Measurements from ENCODE around the gene ATP2B2.

The ATP2B2 gene

GRCh38 chr3:10530241-10530640 lies 24.9 kb upstream of the ATP2B2 start:
- no peaks in the 10 kb centered on the region for H3K36me3 ChIP-seq (ENCODE audit: control insufficient read depth, insufficient read depth, low read length)
- no peak overlapping the region for H3K27ac ChIP-seq (ENCODE audit: low read length)
- no peaks in the 10 kb centered on the region for H3K27me3 ChIP-seq (ENCODE audit: control insufficient read depth, insufficient read depth, low read length)
- no peaks in the 10 kb centered on the region for H3K4me1 ChIP-seq (ENCODE audit: control insufficient read depth, insufficient read depth, low read length)
- DNase-seq (ENCODE audit: low read depth, low spot score): no peak
- H3K4me3 ChIP-seq (ENCODE audit: low read length): no peak overlapping the region
- H3K9me3 ChIP-seq (ENCODE audit: control insufficient read depth, insufficient read depth, low read length): no peaks in the 10 kb centered on the region
- WGBS (ENCODE audit: insufficient coverage, insufficient read length): no CpG with 5 or more reads among the region's 13 CpGs

DNA sequence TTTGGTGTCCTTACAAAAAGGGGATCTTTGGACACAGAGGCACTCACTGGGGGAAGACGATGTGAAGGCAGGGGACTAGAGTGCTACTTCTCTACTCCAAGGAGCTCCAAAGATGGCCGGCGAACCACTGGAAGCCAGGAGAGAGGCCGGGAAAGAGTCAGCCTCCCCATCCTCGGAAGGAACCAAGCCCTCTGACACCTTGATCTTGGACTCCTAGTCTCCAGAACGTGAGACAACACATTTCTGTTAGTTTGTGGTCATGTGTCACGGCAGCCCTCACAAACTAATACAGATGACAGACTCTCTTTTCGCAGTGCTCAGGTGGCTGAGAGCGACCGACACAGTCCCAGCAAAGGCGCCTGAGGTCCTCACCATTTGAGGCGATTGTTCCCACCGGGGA lies 24.4 kb upstream of the ATP2B2 start:
- H3K27me3 ChIP-seq (ENCODE audit: control insufficient read depth, insufficient read depth, low read length): no peaks in the 10 kb centered on the region

GRCh38 chr3:10528046-10528445 lies 22.7 kb upstream of the ATP2B2 start:
- Histone ChIP-seq H3K36me3 (ENCODE audit: control insufficient read depth, insufficient read depth, low read length) (no peaks in the 10 kb centered on the region), H3K4me3 (ENCODE audit: low read length) (no peak overlapping the region), H3K9me3 (ENCODE audit: control insufficient read depth, insufficient read depth, low read length) (no peaks in the 10 kb centered on the region), H3K4me1 (ENCODE audit: control insufficient read depth, insufficient read depth, low read length) (no peaks in the 10 kb centered on the region), H3K27ac (ENCODE audit: low read length) (no peak overlapping the region), H3K27me3 (ENCODE audit: control insufficient read depth, insufficient read depth, low read length) (no peaks in the 10 kb centered on the region)
- no CpG with 5 or more reads among the region's 7 CpGs for WGBS (ENCODE audit: insufficient coverage, insufficient read length)
- no peak for DNase-seq (ENCODE audit: low read depth, low spot score)

More for the DNA sequence above, 24.4 kb upstream of the ATP2B2 start:
- Histone ChIP-seq H3K4me3 (ENCODE audit: low read length) (no peak overlapping the region), H3K36me3 (ENCODE audit: control insufficient read depth, insufficient read depth, low read length) (no peaks in the 10 kb centered on the region), H3K9me3 (ENCODE audit: control insufficient read depth, insufficient read depth, low read length) (no peaks in the 10 kb centered on the region), H3K27ac (ENCODE audit: low read length) (no peak overlapping the region), H3K4me1 (ENCODE audit: control insufficient read depth, insufficient read depth, low read length) (no peaks in the 10 kb centered on the region)
- WGBS (ENCODE audit: insufficient coverage, insufficient read length): no CpG with 5 or more reads among the region's 13 CpGs
- no peak for DNase-seq (ENCODE audit: low read depth, low spot score)

DNA sequence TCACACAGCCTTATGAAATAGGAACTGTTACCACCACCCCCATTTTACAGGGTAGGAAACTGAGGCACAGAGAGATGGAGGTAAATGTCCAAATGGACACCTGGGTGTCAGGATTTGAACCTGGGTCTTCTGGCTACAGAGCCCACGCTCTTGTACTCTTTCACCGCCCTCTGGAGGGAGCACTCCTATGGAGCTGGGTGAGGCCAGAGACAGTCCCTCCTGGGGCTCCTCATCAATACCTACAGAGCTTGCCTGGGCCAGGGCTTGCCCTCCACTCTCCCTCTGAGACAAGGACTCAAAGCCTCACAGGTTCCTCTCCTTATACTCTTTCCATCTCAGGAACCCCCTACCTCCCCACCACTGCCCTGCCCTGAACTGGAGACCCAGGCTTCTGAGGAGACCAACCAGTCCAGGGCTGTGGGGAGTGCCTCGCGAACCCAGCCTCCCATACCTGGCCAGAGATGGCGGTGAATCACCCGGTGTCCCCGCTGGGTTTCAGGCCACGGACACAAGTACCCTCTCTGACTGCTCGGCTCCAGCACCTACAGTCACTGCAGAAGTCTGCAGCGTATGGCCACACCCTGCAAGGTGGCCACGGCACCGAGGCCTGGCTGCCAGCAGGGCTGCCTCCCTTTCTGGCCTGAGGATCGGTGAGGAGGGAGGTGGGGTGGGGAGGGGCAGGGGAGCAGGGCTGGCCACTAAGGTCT lies 22.1 kb upstream of the ATP2B2 start:
- no peaks in the 10 kb centered on the region for H3K9me3 ChIP-seq (ENCODE audit: control insufficient read depth, insufficient read depth, low read length)
- H3K36me3 ChIP-seq (ENCODE audit: control insufficient read depth, insufficient read depth, low read length): no peaks in the 10 kb centered on the region
- no peak for DNase-seq (ENCODE audit: low read depth, low spot score)
- H3K4me1 ChIP-seq (ENCODE audit: control insufficient read depth, insufficient read depth, low read length): no peaks in the 10 kb centered on the region
- H3K27ac ChIP-seq (ENCODE audit: low read length): no peak overlapping the region
- no CpG with 5 or more reads among the region's 13 CpGs for WGBS (ENCODE audit: insufficient coverage, insufficient read length)
- no peaks in the 10 kb centered on the region for H3K27me3 ChIP-seq (ENCODE audit: control insufficient read depth, insufficient read depth, low read length)
- no peak overlapping the region for H3K4me3 ChIP-seq (ENCODE audit: low read length)

DNA sequence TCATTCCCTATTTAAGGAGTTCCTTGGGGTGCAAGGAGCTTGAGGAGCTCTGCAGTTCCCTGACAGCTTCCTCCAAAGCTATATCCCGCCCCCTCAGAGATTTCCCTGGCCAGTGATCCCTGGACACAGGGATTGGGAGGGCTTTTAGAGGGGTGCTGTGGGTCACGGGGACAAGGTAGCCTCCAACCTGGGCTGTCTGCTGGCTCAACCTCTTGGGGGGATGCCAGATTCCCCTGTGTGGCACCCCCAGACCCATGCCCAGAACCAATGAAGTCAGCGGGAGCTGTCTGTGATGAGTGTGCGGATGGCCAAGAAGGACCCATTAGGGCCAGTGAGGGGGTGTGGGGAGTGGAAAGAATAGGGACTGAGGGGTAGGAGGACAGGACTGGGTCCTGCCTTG lies 21.0 kb upstream of the ATP2B2 start:
- H3K9me3 ChIP-seq (ENCODE audit: control insufficient read depth, insufficient read depth, low read length): no peaks in the 10 kb centered on the region
- H3K36me3 ChIP-seq (ENCODE audit: control insufficient read depth, insufficient read depth, low read length): no peaks in the 10 kb centered on the region
- DNase-seq (ENCODE audit: low read depth, low spot score): no peak
- no peak overlapping the region for H3K27ac ChIP-seq (ENCODE audit: low read length)
- H3K4me1 ChIP-seq (ENCODE audit: control insufficient read depth, insufficient read depth, low read length): no peaks in the 10 kb centered on the region
- WGBS (ENCODE audit: insufficient coverage, insufficient read length): no CpG with 5 or more reads among the region's 4 CpGs
- no peak overlapping the region for H3K4me3 ChIP-seq (ENCODE audit: low read length)
- H3K27me3 ChIP-seq (ENCODE audit: control insufficient read depth, insufficient read depth, low read length): no peaks in the 10 kb centered on the region

DNA sequence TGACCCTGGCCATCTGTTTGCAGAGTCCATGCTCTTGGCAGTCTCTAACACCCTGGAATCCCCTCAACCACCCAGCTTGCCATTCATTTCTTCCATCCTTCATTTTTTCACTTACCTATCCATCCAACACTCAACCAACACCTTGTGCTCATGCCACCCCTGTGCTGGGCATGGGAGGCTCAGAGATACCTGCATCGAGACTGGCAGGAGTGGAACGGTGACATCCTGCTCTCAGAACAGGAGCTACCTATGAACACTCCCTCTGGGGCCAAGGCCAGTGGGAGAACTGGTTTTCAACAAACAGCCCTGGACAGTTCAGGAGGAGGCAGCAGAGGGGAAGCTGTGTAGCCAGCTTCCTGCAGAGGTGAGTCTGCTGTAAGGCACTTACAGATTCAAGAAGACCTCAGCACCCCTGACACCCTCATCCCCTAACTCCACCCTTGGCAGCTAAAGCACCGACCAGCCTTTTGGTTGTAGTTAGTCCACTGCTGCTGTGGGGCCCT lies 19.5 kb upstream of the ATP2B2 start:
- Histone ChIP-seq H3K27me3 (ENCODE audit: control insufficient read depth, insufficient read depth, low read length) (no peaks in the 10 kb centered on the region), H3K4me3 (ENCODE audit: low read length) (no peak overlapping the region)

GRCh38 chr3:10524270-10524669 lies 18.9 kb upstream of the ATP2B2 start:
- no peak overlapping the region for H3K27ac ChIP-seq (ENCODE audit: low read length)
- no peaks in the 10 kb centered on the region for H3K27me3 ChIP-seq (ENCODE audit: control insufficient read depth, insufficient read depth, low read length)
- no peak for DNase-seq (ENCODE audit: low read depth, low spot score)
- no peak overlapping the region for H3K4me3 ChIP-seq (ENCODE audit: low read length)
- no peaks in the 10 kb centered on the region for H3K36me3 ChIP-seq (ENCODE audit: control insufficient read depth, insufficient read depth, low read length)
- no peaks in the 10 kb centered on the region for H3K4me1 ChIP-seq (ENCODE audit: control insufficient read depth, insufficient read depth, low read length)
- H3K9me3 ChIP-seq (ENCODE audit: control insufficient read depth, insufficient read depth, low read length): no peaks in the 10 kb centered on the region
- no CpG with 5 or more reads among the region's 7 CpGs for WGBS (ENCODE audit: insufficient coverage, insufficient read length)

More for the DNA sequence above, 19.5 kb upstream of the ATP2B2 start:
- no CpG with 5 or more reads among the region's 3 CpGs for WGBS (ENCODE audit: insufficient coverage, insufficient read length)
- H3K27ac ChIP-seq (ENCODE audit: low read length): no peak overlapping the region
- no peaks in the 10 kb centered on the region for H3K9me3 ChIP-seq (ENCODE audit: control insufficient read depth, insufficient read depth, low read length)
- H3K36me3 ChIP-seq (ENCODE audit: control insufficient read depth, insufficient read depth, low read length): no peaks in the 10 kb centered on the region
- DNase-seq (ENCODE audit: low read depth, low spot score): no peak
- H3K4me1 ChIP-seq (ENCODE audit: control insufficient read depth, insufficient read depth, low read length): no peaks in the 10 kb centered on the region

DNA sequence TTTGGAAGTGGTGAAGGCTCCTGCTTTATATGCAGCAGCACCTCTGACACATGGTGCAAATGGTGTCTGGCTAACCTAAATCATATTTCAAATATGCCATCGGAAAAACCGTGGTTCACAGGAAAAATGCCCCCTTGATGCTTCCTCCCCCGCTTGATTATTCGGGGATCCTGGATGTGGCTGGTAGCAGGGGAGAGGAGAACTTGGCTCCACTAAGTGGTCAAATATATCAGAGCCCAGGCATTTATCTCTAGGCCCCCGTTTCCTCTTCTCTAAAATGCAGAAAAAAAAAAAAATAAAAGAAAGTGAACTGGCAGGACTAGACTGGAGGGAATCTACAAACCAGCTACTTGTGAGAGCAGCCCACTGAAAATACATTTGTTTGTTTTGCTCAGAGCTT lies 18.2 kb upstream of the ATP2B2 start:
- Histone ChIP-seq H3K27me3 (ENCODE audit: control insufficient read depth, insufficient read depth, low read length) (no peaks in the 10 kb centered on the region), H3K4me3 (ENCODE audit: low read length) (no peak overlapping the region), H3K9me3 (ENCODE audit: control insufficient read depth, insufficient read depth, low read length) (no peaks in the 10 kb centered on the region), H3K4me1 (ENCODE audit: control insufficient read depth, insufficient read depth, low read length) (no peaks in the 10 kb centered on the region), H3K27ac (ENCODE audit: low read length) (no peak overlapping the region), H3K36me3 (ENCODE audit: control insufficient read depth, insufficient read depth, low read length) (no peaks in the 10 kb centered on the region)
- DNase-seq (ENCODE audit: low read depth, low spot score): no peak
- no CpG with 5 or more reads among the region's 5 CpGs for WGBS (ENCODE audit: insufficient coverage, insufficient read length)

- H3K36me3 ChIP-seq (ENCODE audit: control insufficient read depth, insufficient read depth, low read length): no peaks in the 10 kb centered on the region
- WGBS (ENCODE audit: insufficient coverage, insufficient read length): no CpG with 5 or more reads among the region's 3 CpGs
- H3K4me3 ChIP-seq (ENCODE audit: low read length): no peak overlapping the region
- H3K4me1 ChIP-seq (ENCODE audit: control insufficient read depth, insufficient read depth, low read length): no peaks in the 10 kb centered on the region
- no peak overlapping the region for H3K27ac ChIP-seq (ENCODE audit: low read length)
- no peaks in the 10 kb centered on the region for H3K27me3 ChIP-seq (ENCODE audit: control insufficient read depth, insufficient read depth, low read length)
- H3K9me3 ChIP-seq (ENCODE audit: control insufficient read depth, insufficient read depth, low read length): no peaks in the 10 kb centered on the region
- DNase-seq (ENCODE audit: low read depth, low spot score): no peak
Measured at GRCh38 chr3:10522646-10523303, 17.4 kb upstream of the ATP2B2 start.

DNA sequence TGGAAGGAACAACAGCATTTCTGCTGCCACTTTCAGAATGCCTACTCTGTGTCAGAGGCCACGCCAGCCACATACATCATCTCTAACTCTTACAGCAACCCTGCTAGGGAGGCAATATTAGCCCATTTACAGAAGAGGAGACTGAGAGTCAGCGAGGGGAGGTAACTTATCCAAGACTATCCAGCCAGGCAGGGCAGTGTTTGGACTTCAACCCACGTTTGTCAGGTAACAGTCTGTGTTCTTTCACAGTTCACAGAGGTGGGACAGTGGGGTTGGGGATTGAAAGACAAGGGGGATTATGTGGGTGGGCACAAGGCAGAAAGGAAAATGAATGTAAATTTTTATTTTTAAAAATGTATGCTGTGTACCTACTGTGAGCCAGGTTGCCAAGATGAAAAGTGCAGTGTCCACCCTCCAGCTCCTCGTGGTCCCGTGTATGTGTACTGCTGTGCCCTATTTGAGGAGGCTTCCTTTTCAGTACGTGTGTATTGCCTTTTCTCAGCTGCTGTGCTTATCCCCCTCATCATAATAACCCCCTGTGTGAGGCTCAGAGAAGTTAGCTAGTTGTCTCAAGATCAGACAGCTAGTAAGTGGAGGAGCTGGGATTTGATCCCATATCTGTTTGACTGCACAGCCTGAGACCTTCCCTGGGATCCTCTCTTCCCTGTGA lies 16.5 kb upstream of the ATP2B2 start:
- no peaks in the 10 kb centered on the region for H3K36me3 ChIP-seq (ENCODE audit: control insufficient read depth, insufficient read depth, low read length)
- H3K4me1 ChIP-seq (ENCODE audit: control insufficient read depth, insufficient read depth, low read length): no peaks in the 10 kb centered on the region
- H3K9me3 ChIP-seq (ENCODE audit: control insufficient read depth, insufficient read depth, low read length): no peaks in the 10 kb centered on the region
- no peak overlapping the region for H3K4me3 ChIP-seq (ENCODE audit: low read length)
- no peaks in the 10 kb centered on the region for H3K27me3 ChIP-seq (ENCODE audit: control insufficient read depth, insufficient read depth, low read length)
- no peak overlapping the region for H3K27ac ChIP-seq (ENCODE audit: low read length)
- WGBS (ENCODE audit: insufficient coverage, insufficient read length): no CpG with 5 or more reads among the region's 6 CpGs
- DNase-seq (ENCODE audit: low read depth, low spot score): no peak

All from iPS DF 6.9 (cell line).